HCT116 (cell line): Measurements from ENCODE around the gene NALCN.

ENCODE experiments used
- CTCF ChIP-seq, 3 experiments: fragments of 200-600 bp in 1 of 3; sonication (generic) in 1 of 3; IDR thresholded peaks in 2 of 3; conservative IDR thresholded peaks in 1 of 3; 2 replicates each; pipeline ENCODE4 v1.5.1; 2012 to 2017; ENCODE audit warnings: low read depth in 2 of 3, low read length in 2 of 3, antibody characterized with exemption in 1 of 3, borderline replicate concordance in 1 of 3, control low read depth in 1 of 3, mild to moderate bottlenecking in 1 of 3, mixed read lengths in 1 of 3, mixed run types in 1 of 3, moderate library complexity in 1 of 3; ENCODE audit not compliant: insufficient read depth in 1 of 3
- ELF1 ChIP-seq: IDR thresholded peaks from 2 replicates; pipeline ENCODE4 v1.6.1; 2012; ENCODE audit warnings: low read depth, borderline replicate concordance
- FOSL1 ChIP-seq: IDR thresholded peaks from 2 replicates; pipeline ENCODE4 v1.6.1; 2012; ENCODE audit warnings: low read depth
- POLR2A ChIP-seq: IDR thresholded peaks from 2 replicates; pipeline ENCODE4 v1.7.0; 2011; ENCODE audit warnings: borderline replicate concordance; ENCODE audit not compliant: insufficient read depth, insufficient read length; ENCODE audit errors: extremely low read depth
- SIN3A ChIP-seq: IDR thresholded peaks from 2 replicates; pipeline ENCODE4 v1.6.1; 2012; ENCODE audit warnings: low read depth
- ZNF274 ChIP-seq: fragments of 200-500 bp; sonication (Bioruptor generic); IDR thresholded peaks from 2 replicates; pipeline ENCODE4 v1.6.1; 2014; ENCODE audit warnings: mild to moderate bottlenecking, low read depth, low read length, inconsistent platforms

- TF ChIP-seq CTCF (IDR thresholded peaks at IDR 0.05 in 2 of 3, conservative IDR thresholded peaks at IDR 0.05 in 1 of 3; ENCODE audit: borderline replicate concordance in 1 of 3, insufficient read depth in 1 of 3, low read depth in 2 of 3, low read length in 2 of 3): no peak
- no peak for TF ChIP-seq ELF1
- TF ChIP-seq POLR2A: no peak
- TF ChIP-seq SIN3A: no peak
- TF ChIP-seq ZNF274: no peak
- no peak for TF ChIP-seq FOSL1
Observed at GRCh38 chr13:101025925-101026324, 390.4 kb downstream of the NALCN start.
